A375 (cell line): Measurements from ENCODE around the gene DAP3. TPM values are rescaled to one million over a fixed set of nuclear protein-coding genes. Genes with fewer than 3 reads are reported as not detected.

ENCODE experiments used
- total RNA-seq: library from RNA; depleted of rRNA; stranded (reverse); fragments of >200 nt; shearing (Covaris generic); gene quantifications from 2 replicates; pipeline ENCODE4 v1.2.3, GENCODE V29; 2014; rRNA removed

DAP3 gene
- total RNA-seq, result 123 and 146 TPM in 2 replicates

GRCh38 chr1:155689081-155689607 lies at the start of gene DAP3:
Gene DAP3, plus strand, starts transcription at chr1:155689091. Its CDS starts 20,689 bp downstream, at chr1:155709780.

GRCh38 chr1:155688324-155689080 lies 389 bp upstream of the DAP3 start, which contains the start of gene YY1AP1:
Gene YY1AP1, minus strand, starts transcription at chr1:155688774. Its CDS starts 8,338 bp downstream, at chr1:155680436.

Other genes with a start within 250 kb of the DAP3 start
- 29.1 and 29.2 TPM in 2 replicates for gene ASH1L, start 126.3 kb upstream of the DAP3 start, total RNA-seq
- gene MSTO1, start 78.9 kb upstream of the DAP3 start, total RNA-seq, result 60.0 and 70.9 TPM in 2 replicates
- gene YY1AP1, start 317 bp upstream of the DAP3 start, total RNA-seq, result 41.3 and 56.7 TPM in 2 replicates
- 32.1 and 35.3 TPM in 2 replicates for gene GON4L, start 168.1 kb downstream of the DAP3 start, total RNA-seq
- 18.9 and 20.1 TPM in 2 replicates for gene SYT11, start 170.5 kb downstream of the DAP3 start, total RNA-seq
- 19.9 and 22.4 TPM in 2 replicates for gene RIT1, start 222.3 kb downstream of the DAP3 start, total RNA-seq
- gene KHDC4, start 245.3 kb downstream of the DAP3 start, total RNA-seq, result 72.3 and 110 TPM in 2 replicates